Neural cell (in vitro differentiated cells): ENCODE measurements around the gene DHRS9. TPM values are rescaled to one million over a fixed set of nuclear protein-coding genes. Genes with fewer than 3 reads are reported as not detected.

Source experiments
- H2AFZ ChIP-seq: fragments of 200-600, 300-800 bp; sonication (generic), shearing (Covaris generic); 2 replicates; pipeline ENCODE4 v1.6.0; 2014; ENCODE audit warnings: low read depth, mild to moderate bottlenecking, antibody characterized with exemption, low read length, moderate library complexity
- H3F3A ChIP-seq: fragments of 200-600 bp; shearing (Covaris generic); 2 replicates; pipeline ENCODE4 v1.6.1; 2016; ENCODE audit warnings: mild to moderate bottlenecking, moderate library complexity, mixed read lengths, antibody characterized with exemption, low read length; ENCODE audit not compliant: insufficient read depth, poor library complexity, severe bottlenecking
- H3K27ac ChIP-seq: fragments of 200-600, 300-800 bp; sonication (generic), shearing (Covaris generic); 2 replicates; pipeline ENCODE4 v1.5.1; 2014; ENCODE audit warnings: mild to moderate bottlenecking, low read length, moderate library complexity
- H3K27me3 ChIP-seq: fragments of 300-800, 200-600 bp; sonication (generic), shearing (Covaris generic); 2 replicates; pipeline ENCODE4 v1.6.0; 2014; ENCODE audit warnings: mild to moderate bottlenecking, low read depth, low read length, moderate library complexity; ENCODE audit not compliant: insufficient read depth
- H3K36me3 ChIP-seq: fragments of 300-800, 200-600 bp; sonication (generic), shearing (Covaris generic); 2 replicates; pipeline ENCODE4 v1.5.1; 2014; ENCODE audit warnings: mild to moderate bottlenecking, antibody characterized with exemption, low read length, moderate library complexity; ENCODE audit not compliant: insufficient read depth
- H3K4me2 ChIP-seq: fragments of 300-800, 200-600 bp; sonication (generic), shearing (Covaris generic); 2 replicates; pipeline ENCODE4 v1.6.0; 2014; ENCODE audit warnings: mild to moderate bottlenecking, low read length
- H3K4me3 ChIP-seq: fragments of 300-800, 200-600 bp; sonication (generic), shearing (Covaris generic); 2 replicates; pipeline ENCODE4 v1.5.1; 2014; ENCODE audit warnings: mild to moderate bottlenecking, low read length, moderate library complexity
- H3K79me2 ChIP-seq: fragments of 200-600 bp; shearing (Covaris generic); replicated peaks from 2 replicates; pipeline ENCODE4 v1.6.0; 2014; ENCODE audit warnings: mild to moderate bottlenecking, low read length, moderate library complexity; ENCODE audit not compliant: insufficient read depth
- H3K9ac ChIP-seq: fragments of 300-800, 200-600 bp; sonication (generic), shearing (Covaris generic); 2 replicates; pipeline ENCODE4 v1.6.1; 2016; ENCODE audit warnings: mild to moderate bottlenecking, low read length, mixed read lengths
- H3K9me2 ChIP-seq: fragments of 200-600 bp; shearing (Covaris generic); 2 replicates; pipeline ENCODE4 v1.6.1; 2016; ENCODE audit warnings: mild to moderate bottlenecking, low read length, mixed read lengths; ENCODE audit not compliant: insufficient read depth
- H3K9me3 ChIP-seq: fragments of 200-600, 300-800 bp; sonication (generic), shearing (Covaris generic); 2 replicates; pipeline ENCODE4 v1.6.1; 2016; ENCODE audit warnings: mild to moderate bottlenecking, mixed run types, low read length, moderate library complexity, mixed read lengths
- H4K20me1 ChIP-seq: fragments of 200-600 bp; shearing (Covaris generic); 2 replicates; pipeline ENCODE4 v1.6.1; 2016; ENCODE audit warnings: mild to moderate bottlenecking, mixed run types; ENCODE audit not compliant: insufficient read depth
- EP300 ChIP-seq: fragments of 450-650 bp; conservative IDR thresholded peaks from 2 replicates; pipeline ENCODE4 v1.6.1; 2014; ENCODE audit warnings: antibody characterized with exemption, mild to moderate bottlenecking, moderate library complexity; ENCODE audit not compliant: poor library complexity, severe bottlenecking
- EZH2 ChIP-seq: fragments of 200-600, 300-800 bp; shearing (Covaris generic), sonication (generic); IDR thresholded peaks from 2 replicates; pipeline ENCODE4 v1.6.1; 2014; ENCODE audit warnings: antibody characterized with exemption, low read length, borderline replicate concordance, mild to moderate bottlenecking; ENCODE audit not compliant: insufficient read depth, poor library complexity, severe bottlenecking
- MXI1 ChIP-seq: fragments of 450-650 bp; conservative IDR thresholded peaks from 2 replicates; pipeline ENCODE4 v1.6.1; 2014; ENCODE audit warnings: antibody characterized with exemption, mild to moderate bottlenecking; ENCODE audit not compliant: poor library complexity, severe bottlenecking
- POLR2AphosphoS5 ChIP-seq: IDR thresholded peaks from 2 replicates; pipeline ENCODE4 v1.6.1; 2012
- RAD21 ChIP-seq: fragments of 450-650 bp; conservative IDR thresholded peaks from 2 replicates; pipeline ENCODE4 v1.6.1; 2014; ENCODE audit warnings: antibody characterized with exemption, mild to moderate bottlenecking, moderate library complexity
- SMC3 ChIP-seq: fragments of 450-650 bp; conservative IDR thresholded peaks from 2 replicates; pipeline ENCODE4 v1.6.1; 2014; ENCODE audit warnings: antibody characterized with exemption, mild to moderate bottlenecking, moderate library complexity; ENCODE audit not compliant: poor library complexity
- TAF1 ChIP-seq: IDR thresholded peaks from 2 replicates; pipeline ENCODE4 v1.6.1; 2012; ENCODE audit warnings: low read depth
- polyA plus RNA-seq: library from polyadenylated mRNA; depleted of rRNA; stranded (reverse); fragments of >200 nt; gene quantifications from 2 replicates; pipeline ENCODE4 v1.2.3, GENCODE V29; 2014
- TF ChIP-seq, protein P1 (sequence below): IDR thresholded peaks from 2 replicates; pipeline ENCODE4 v1.6.1; 2012; ENCODE audit warnings: borderline replicate concordance
- TF ChIP-seq, protein P2 (sequence below): fragments of 450-650 bp; IDR thresholded peaks from 2 replicates; pipeline ENCODE4 v1.5.1; 2014; ENCODE audit warnings: antibody characterized with exemption, mild to moderate bottlenecking, moderate library complexity; ENCODE audit not compliant: poor library complexity, severe bottlenecking

Gene DHRS9
- polyA plus RNA-seq, 1 donor from 2014 or later: not detected

DNA sequence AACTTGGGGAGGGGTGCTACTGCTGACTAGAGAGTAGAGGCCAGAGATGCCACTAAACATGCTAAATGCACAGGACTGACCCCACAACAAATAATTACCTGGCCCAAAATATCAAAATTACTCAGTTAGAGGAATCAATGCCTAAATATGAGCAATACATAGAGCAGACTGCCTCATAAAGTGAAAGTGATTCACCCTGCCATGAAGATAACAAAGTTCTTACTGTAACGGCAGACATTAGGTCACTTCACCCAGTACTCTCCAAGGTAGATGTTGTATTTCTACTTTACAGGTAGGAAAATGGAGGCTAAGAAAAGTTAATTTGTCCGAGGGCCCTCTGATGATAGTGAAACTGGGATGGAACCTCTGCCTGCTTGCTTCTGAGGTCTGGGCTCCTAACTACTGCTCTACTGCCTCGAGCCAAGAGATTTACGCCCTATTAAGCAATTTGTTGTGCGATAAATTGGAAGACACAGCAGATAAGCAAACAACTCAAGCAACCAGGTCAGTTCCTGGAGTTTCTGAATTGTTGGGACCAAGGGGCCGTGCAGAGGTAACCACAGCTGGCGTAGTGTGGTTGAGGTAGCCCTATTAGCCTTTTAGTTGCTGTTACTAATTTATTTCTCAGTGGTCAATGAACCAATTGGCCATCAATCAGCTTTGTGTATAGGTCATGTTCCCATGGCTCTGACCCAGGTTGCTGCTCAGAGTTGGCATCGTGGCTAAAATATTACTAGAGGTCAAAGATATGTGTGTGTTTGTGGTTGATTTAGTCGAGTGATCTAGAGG, 4.8 kb downstream of the DHRS9 start:
- Histone ChIP-seq H3K36me3 (no peaks in the 10 kb centered on the region), H3K27me3 (no peaks in the 10 kb centered on the region), H3F3A (no peaks in the 10 kb centered on the region), H2AFZ (no peak overlapping the region), H3K9me2 (no peaks in the 10 kb centered on the region), H3K9me3 (no peaks in the 10 kb centered on the region), H3K79me2 (no peaks in the 10 kb centered on the region), H4K20me1 (no peaks in the 10 kb centered on the region), H3K9ac (no peak overlapping the region), H3K4me3 (no peak overlapping the region), H3K27ac (no peak overlapping the region), H3K4me2 (no peak overlapping the region)
- TF ChIP-seq TAF1 (no peak), SMC3 (no peak)

GRCh38 chr2:169077674-169078240, 8.4 kb downstream of the DHRS9 start:
- Histone ChIP-seq H4K20me1 (no peaks in the 10 kb centered on the region), H3K36me3 (no peaks in the 10 kb centered on the region), H3K4me3 (no peak overlapping the region), H3K79me2 (no peaks in the 10 kb centered on the region), H3K27me3 (no peaks in the 10 kb centered on the region), H2AFZ (no peak overlapping the region), H3K27ac (no peak overlapping the region), H3F3A (no peaks in the 10 kb centered on the region), H3K9ac (no peak overlapping the region), H3K9me2 (no peaks in the 10 kb centered on the region), H3K9me3 (no peaks in the 10 kb centered on the region), H3K4me2 (no peak overlapping the region)
- TF ChIP-seq, protein P1, sequence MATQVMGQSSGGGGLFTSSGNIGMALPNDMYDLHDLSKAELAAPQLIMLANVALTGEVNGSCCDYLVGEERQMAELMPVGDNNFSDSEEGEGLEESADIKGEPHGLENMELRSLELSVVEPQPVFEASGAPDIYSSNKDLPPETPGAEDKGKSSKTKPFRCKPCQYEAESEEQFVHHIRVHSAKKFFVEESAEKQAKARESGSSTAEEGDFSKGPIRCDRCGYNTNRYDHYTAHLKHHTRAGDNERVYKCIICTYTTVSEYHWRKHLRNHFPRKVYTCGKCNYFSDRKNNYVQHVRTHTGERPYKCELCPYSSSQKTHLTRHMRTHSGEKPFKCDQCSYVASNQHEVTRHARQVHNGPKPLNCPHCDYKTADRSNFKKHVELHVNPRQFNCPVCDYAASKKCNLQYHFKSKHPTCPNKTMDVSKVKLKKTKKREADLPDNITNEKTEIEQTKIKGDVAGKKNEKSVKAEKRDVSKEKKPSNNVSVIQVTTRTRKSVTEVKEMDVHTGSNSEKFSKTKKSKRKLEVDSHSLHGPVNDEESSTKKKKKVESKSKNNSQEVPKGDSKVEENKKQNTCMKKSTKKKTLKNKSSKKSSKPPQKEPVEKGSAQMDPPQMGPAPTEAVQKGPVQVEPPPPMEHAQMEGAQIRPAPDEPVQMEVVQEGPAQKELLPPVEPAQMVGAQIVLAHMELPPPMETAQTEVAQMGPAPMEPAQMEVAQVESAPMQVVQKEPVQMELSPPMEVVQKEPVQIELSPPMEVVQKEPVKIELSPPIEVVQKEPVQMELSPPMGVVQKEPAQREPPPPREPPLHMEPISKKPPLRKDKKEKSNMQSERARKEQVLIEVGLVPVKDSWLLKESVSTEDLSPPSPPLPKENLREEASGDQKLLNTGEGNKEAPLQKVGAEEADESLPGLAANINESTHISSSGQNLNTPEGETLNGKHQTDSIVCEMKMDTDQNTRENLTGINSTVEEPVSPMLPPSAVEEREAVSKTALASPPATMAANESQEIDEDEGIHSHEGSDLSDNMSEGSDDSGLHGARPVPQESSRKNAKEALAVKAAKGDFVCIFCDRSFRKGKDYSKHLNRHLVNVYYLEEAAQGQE: no peak
- no peak for TF ChIP-seq SMC3
- no peak for TF ChIP-seq EZH2
- TF ChIP-seq POLR2AphosphoS5: no peak
- TF ChIP-seq RAD21: no peak
- no peak for TF ChIP-seq MXI1
- TF ChIP-seq, protein P2, sequence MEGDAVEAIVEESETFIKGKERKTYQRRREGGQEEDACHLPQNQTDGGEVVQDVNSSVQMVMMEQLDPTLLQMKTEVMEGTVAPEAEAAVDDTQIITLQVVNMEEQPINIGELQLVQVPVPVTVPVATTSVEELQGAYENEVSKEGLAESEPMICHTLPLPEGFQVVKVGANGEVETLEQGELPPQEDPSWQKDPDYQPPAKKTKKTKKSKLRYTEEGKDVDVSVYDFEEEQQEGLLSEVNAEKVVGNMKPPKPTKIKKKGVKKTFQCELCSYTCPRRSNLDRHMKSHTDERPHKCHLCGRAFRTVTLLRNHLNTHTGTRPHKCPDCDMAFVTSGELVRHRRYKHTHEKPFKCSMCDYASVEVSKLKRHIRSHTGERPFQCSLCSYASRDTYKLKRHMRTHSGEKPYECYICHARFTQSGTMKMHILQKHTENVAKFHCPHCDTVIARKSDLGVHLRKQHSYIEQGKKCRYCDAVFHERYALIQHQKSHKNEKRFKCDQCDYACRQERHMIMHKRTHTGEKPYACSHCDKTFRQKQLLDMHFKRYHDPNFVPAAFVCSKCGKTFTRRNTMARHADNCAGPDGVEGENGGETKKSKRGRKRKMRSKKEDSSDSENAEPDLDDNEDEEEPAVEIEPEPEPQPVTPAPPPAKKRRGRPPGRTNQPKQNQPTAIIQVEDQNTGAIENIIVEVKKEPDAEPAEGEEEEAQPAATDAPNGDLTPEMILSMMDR: no peak
- no peak for TF ChIP-seq EP300
